Fibroblast of skin of abdomen (primary cell): ENCODE data around the gene ZNF345. TPM values are rescaled to one million over a fixed set of nuclear protein-coding genes. Genes with fewer than 3 reads are reported as not detected.

ENCODE experiments used
- DNase-seq: peaks from one replicate; pipeline ENCODE4 v3.0.0-alpha.2; 2013
- polyA plus RNA-seq, 2 experiments: library from polyadenylated mRNA; unstranded; fragments of 120-200 nt; gene quantifications; one replicate each; pipeline ENCODE4 v1.2.1, GENCODE V29; 2013; ENCODE audit not compliant: insufficient read length in 2 of 2

Gene ZNF345
- 2.6 TPM for polyA plus RNA-seq (2013, experiment 1 of 2; ENCODE audit: insufficient read length)
- polyA plus RNA-seq (2013, experiment 2 of 2; ENCODE audit: insufficient read length): 1.9 TPM

GRCh38 chr19:36850559-36851442 lies at the start of gene ZNF345:
Gene ZNF345, plus strand, starts transcription at chr19:36850876. Its CDS starts 25,955 bp downstream, at chr19:36876831.
- DNase-seq: peak; percentile 94

- DNase-seq: no peak
These were observed 45.3 kb upstream of the ZNF345 start for GRCh38 chr19:36805364-36805763.

GRCh38 chr19:36807029-36807428 lies 43.6 kb upstream of the ZNF345 start:
- no peak for DNase-seq

DNA sequence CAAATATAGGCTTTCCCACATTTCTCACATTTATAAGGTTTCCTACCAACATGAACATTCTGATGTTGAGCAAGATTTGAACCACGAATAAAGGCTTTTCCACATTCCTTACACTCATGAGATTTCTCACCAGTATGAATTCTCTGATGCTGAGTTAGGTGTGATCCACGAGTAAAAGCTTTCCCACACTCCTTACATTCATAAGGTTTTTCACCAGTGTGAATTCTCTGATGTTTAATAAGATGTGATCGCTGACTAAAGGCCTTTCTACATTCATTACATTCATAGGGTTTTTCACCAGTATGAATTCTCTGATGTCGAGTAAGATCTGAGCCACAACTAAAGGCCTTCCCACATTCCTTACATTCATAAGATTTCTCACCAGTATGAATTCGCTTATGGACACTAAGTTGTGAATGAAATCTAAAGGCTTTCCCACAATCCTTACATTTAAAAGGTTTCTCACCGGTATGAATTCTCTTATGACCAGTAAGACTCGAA lies 31.5 kb upstream of the ZNF345 start:
- no peak for DNase-seq

- DNase-seq: no peak
These were observed 28.9 kb upstream of the ZNF345 start for GRCh38 chr19:36821758-36822157.

DNA sequence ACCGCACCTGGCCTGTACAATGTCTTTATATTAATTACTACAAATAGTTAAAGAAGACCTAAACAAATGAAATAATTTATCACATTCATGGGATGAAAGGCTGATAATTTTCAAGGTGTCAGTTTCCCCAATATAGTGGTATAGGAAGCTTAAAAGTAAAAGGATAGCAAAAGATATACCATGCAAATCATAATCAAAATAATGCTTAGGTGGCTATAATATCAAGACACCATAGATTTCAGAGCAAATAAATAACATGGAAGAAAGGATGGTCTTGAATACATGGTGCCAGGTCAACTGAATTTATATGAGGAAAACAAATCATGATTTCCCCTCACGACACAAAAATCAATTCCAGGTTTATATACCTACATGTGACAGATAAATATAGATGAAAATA lies 17.2 kb upstream of the ZNF345 start:
- no peak for DNase-seq

DNA sequence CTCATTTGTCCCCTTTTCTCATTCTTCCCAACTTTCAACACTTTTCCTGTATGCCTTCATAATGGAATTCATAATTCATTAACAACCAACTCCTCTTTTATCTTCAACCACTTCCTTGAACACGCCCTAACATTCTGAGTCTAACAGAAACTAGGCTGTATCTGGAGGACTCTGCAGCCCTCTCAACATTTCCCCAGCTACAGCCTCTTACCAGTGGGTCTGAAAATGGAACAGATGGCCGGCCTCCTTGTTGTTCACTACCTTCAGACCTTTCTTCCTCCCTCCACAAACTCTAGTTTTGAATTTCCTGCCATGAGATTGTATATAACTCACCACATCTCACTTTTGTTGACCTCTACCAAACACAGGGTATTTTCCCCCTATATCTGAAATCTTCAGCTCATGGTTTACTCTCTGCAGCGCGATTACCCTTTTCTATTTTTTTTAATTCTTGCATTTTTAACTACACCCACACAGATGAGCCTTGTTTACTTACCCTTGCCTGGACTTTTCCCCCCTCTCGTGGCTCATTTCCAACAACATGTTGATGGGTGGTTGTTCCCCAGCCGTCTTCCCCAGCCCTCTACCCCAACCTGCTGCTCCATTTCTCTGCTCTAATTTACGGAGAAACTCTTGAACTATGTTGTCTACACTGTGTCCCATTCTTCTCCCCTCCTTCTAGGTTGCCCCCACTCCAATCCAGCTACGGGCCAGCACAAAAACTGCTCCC lies 13.3 kb upstream of the ZNF345 start:
- no peak for DNase-seq

DNA sequence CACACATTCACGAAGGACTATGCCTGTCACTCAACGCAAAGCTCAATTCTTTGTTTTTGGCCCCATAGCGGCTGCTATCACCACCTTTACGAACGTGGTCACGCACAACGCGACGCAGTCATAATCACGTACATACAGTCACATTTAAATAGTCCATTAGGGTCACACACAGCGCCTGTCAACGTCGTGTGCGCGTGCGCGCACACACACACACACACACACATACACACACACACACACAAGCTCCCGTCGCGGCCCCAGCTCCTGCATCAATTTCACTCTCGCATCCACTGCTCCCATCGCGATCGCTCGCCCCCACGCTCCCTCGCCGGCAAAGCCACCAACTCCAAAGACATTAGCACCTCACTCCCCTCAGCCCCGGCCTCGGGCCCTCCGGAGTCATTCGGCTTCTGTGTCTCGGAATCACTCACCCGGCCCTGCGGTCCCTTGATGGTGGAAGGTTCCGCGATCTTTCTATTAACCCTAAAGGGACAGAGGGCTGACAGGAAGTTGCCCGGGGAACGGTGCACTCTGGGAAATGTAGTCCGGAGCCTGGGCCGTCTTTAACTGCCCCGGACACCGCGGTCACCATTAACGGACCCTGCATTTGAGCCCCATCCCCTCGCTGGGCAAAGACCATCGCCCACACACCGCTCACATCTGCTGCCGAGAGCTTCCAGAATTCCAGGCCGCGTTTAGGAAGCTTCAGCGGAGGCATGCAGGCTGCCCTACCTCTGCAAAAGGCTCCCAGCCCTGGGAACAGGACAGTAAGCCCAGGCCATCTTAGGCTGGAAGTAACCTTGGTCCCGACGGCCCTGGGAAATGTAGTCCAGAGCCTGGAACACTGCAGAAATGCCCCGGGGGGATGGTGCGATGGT lies 12.5 kb upstream of the ZNF345 start, which contains the start of gene ZNF790:
TSS of gene ZNF790 (minus strand) at position 482 of the 878 bp plus-strand sequence. CDS start 12,768 bp downstream, outside the sequence.
- DNase-seq: peak; percentile 92

DNA sequence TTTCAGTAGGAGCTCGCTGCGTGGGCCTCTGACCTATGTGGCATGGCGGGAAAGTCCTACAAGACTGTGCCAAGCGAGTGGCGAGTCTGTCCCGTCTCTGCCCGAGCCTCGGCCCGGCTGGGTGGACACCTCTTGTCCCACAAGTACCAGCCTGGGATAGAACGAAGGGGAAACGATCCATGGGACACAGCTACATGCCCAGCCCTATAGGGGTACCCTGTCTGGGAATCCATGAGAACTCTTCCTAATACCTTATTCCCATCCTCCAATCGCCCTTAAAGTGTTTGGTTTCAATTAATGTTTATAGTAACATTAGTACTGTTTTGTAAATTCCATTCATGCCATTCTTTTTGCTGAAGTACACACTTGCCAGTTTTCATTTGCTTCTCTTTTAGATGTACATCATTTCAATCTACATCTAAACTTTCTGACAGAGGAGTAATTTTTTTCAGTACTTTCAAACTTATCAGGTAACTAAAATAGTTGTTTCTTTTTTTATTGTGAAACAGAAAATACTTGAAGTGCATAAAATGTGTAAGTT lies 11.8 kb upstream of the ZNF345 start:
- DNase-seq: peak; percentile 12

DNA sequence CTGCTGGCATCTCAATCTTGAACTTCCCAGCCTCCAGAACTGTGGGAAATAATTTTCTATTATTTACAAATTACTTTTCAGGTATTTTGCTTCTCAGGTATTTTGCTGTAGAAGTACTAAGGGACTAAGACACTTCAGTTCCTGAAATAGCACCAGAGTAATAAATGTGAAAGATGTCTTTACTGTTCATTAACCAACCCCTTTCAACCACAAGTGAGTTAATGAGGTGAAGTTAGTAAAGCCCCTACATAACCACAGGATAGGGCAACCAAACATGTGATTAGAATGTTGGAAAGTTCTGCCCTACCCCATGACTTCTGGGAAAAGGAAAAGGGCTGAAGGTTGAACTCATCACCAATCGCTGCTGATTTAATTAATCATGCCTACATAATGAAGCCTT lies 2.7 kb upstream of the ZNF345 start:
- no peak for DNase-seq

DNA sequence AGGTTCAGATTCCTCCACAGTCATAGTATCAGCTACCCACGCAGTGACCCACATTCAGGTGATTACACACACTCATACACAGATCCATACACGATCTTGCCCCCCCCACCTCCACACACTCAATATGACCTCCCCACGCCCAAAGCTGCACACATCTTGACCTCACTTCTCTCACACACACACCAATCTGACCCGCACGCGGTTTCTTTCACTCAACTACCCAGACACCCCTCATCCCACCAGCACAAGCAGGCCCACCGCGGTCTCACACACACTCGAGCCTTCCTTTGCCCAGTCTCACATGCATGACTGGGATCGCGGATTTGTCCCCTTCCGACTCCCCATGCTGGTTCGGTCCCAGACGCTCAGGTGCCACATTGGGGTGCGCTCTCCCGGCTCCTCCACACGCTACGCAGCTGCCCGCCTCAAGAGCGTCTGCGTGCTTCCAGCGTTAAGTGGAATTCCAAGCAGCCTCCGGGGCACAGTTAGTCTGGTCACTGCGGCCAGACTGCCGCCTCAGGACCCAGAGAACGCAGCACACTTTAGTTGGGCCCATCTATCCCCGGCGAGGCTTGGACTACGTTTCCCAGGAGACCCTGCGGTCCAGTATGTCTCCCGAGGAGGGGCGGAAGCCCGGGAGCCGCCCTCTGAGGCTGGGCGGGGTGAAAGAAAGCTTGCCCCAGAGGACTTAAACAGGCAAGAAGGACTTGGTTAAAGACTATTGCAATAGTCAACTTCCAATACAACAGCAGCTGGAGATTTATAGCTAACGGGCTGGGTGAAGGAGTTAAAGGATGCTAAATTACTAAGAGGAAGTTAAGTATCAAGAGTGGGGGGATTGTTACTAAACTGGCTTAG lies 746 bp upstream of the ZNF345 start:
- peak; percentile 88 for DNase-seq

DNA sequence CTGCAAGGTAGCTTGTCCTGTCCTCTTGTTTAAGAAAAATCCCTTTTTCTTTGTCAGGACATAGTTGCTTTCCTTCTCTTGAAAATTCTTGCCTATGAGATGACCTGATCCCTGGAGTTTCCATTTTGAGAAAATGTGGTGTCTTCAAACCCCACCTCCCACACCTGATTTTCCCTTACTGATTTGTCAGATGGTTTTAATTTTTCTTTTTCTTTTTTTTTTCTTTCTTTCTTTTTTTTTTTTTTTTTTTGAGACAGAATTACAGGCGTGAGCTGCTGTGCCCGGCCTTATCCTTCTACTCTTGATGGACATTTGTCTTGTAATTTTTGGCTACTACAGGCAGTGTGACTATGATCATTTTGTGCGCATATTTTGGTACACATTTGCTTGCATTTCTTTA lies 1.2 kb downstream of the ZNF345 start:
- DNase-seq: no peak

DNA sequence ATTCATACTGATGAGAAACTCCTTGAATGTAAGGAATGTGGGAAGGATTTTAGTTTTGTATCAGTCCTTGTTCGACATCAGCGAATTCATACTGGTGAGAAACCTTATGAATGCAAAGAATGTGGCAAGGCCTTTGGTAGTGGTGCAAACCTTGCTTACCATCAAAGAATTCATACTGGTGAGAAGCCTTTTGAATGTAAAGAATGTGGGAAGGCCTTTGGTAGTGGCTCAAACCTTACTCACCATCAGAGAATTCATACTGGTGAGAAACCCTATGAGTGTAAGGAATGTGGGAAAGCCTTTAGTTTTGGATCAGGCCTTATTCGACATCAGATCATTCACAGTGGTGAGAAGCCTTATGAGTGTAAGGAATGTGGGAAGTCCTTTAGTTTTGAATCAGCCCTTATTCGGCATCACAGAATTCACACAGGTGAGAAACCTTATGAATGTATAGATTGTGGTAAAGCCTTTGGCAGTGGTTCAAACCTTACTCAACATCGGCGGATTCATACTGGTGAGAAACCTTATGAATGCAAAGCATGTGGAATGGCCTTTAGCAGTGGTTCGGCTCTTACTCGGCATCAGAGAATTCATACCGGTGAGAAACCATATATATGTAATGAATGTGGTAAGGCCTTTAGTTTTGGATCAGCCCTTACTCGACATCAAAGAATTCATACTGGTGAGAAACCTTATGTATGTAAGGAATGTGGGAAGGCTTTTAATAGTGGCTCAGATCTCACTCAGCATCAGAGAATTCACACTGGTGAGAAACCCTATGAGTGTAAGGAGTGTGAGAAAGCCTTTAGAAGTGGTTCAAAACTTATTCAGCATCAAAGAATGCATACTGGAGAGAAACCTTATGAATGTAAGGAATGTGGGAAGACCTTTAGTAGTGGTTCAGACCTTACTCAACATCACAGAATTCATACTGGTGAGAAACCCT lies 26.6 kb downstream of the ZNF345 start:
- no peak for DNase-seq

DNA sequence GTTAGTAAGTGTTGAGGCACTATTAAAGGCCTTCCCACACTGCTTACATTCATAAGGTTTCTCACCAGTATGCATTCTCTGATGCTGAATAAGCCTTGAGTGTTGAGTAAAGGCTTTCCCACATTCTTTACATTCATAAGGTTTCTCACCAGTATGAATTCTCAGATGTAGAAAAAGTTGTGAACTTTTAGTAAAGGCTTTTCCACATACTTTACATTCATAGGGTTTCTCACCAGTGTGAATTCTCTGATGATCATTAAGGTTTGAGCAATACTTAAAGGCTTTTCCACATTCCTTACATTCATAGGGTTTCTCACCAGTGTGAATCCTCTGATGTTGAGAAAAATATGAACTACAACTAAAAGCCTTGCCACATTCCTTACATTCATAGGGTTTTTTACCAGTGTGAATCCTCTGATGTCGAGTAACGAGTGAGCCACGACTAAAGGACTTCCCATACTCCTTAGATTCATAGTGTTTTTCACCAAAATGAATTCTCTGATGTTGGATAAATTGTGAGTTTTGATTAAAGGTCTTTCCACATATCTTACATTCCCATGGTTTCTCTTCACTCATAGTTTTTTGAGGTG lies 41.2 kb downstream of the ZNF345 start:
- no peak for DNase-seq

DNA sequence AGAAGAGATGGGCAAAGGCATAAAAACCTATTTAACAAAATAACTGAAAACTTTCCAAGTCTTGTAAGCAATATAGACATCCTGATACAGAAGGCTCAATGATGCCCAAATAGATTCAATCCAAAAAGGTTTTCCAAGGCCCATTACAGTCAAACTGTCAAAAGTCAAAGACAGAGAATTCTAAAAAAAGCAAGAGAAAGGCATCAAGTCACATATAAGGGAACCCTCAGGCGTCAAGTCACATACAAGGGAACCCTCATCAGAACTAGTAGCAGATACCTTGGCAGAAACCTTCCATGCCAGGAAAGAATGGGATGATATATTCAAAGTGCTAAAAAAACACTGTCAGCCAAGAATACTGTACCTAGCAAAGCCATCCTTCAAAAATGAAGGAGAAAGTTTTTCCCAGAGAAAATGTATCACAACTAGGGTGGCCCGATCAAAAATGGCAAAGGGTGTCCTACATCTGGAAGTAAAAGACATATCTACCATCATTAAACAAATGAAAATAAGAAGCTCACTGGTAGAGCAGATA lies 44.2 kb downstream of the ZNF345 start:
- DNase-seq: no peak

- DNase-seq: no peak
These were observed 47.7 kb downstream of the ZNF345 start for GRCh38 chr19:36898422-36898821.

- DNase-seq: peak; percentile 87
These were observed 65.5 kb downstream of the ZNF345 start, which contains the start of the genes ZNF568 and ZNF829 for GRCh38 chr19:36915992-36916830. Gene ZNF568, plus strand, starts transcription at chr19:36916332. Its CDS starts 6,439 bp downstream, at chr19:36922771. Gene ZNF829, minus strand, starts transcription at chr19:36916291. Its CDS starts 1,124 bp downstream, at chr19:36915167.

DNA sequence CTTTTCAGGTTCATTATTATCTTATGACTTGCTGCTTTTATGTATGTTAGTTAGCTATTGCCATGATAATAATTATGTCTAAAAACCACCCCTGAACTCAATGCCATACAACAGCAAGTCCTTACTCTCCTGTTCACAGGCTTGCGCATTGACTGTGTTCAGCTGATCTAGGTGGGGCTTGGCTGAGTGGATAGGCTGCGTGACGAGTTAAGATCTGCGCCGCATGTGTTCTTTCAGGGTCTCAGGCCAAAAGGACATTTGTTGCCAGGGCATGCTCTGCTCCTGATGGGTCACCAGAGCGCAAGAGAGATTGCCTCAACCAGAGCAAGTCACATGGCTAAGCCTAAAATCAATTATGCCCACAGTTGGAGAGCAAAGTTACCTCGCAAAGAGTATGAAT lies 66.3 kb downstream of the ZNF345 start:
- DNase-seq: peak; percentile 18
